ENCODE data around the gene CDC42EP1.
"Not testable (repeated sequence)": the region's sequence is repeated elsewhere in the genome, so short reads cannot be mapped to it uniquely, and the experiment has no call there.

The CDC42EP1 gene

DNA sequence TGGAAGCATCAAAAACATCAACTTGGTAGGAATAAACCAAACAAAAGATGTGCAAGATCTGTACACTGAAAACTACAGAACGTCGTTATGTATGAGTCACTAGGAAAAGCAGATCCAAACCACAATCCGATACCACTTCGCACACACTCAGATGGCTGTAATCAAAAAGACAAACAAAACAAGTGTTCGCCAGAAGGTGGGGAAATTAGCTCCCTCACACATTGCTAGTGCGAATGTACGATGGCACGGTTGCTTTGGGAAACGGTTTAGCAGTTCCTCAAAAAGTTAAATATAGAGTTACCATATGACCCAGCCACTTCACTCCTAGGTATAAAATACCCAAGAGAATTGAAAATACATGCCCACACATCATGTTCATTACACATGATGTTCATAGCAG is 26.3 kb upstream of the CDC42EP1 start:
- in situ Hi-C loops (cut with MboI; ENCODE audit: low sequenced_read_pairs): no loop called here

DNA sequence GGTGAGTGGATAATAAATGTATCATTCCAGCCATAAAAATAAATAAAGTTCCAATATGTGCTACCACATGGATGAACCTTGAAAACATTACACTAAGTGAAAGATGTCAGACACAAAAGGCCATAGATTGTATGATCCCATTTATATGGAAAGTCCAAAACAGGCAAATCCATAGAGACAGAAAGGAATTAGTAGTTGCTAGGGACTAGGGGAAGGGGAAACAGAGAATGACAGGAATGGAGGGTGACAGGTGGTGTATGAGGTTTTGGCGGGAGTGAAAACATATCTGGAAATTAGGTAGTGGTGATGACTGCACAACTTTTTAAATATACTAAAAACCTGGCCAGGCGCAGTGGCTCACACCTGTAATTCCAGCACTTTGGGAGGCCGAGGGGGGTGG is 25.8 kb upstream of the CDC42EP1 start:
- in situ Hi-C loops (cut with MboI; ENCODE audit: low sequenced_read_pairs): no loop called here

DNA sequence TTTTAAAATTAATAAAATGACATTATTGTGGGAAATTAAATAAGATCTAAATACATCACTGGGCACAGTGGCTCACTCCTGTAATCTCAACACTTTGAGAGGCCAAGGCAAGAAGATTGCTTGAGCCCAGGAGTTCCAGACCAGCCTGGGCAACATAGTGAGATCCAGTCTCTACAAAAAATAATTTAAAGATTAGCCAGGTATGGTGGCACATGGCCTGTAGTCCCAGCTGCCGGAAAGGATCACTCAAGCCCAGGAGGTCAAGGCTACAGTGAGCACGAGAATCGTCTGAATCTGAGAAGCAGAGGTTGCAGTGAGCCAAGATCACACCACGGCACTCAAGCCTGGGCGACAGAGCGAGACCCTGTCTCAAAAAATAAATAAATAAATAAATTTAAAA is 25.1 kb upstream of the CDC42EP1 start:
- in situ Hi-C loops (cut with MboI; ENCODE audit: low sequenced_read_pairs): no loop called here

- in situ Hi-C loops (cut with MboI; ENCODE audit: low sequenced_read_pairs): no loop called here
Measured at GRCh38 chr22:37538590-37539357, 21.5 kb upstream of the CDC42EP1 start.

DNA sequence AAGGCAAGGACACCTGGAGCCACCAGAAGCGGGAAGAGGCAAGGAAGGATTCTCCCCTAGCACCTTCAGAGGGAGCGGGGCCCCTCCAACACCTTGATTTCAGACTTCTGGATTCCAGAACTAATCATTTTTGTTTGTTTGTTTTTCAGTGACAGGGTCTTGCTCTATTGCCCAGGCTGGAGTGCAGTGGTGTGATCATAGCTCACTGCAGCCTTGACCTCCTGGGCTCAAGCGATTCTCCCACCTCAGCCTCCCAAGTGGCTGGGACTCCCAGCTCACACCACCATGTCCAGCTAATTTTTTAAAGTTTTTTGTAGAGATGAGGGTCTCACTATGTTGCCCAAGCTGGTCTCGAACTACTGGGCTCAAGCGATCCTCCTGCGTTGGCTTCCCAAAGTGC is 20.5 kb upstream of the CDC42EP1 start:
- in situ Hi-C loops (cut with MboI; ENCODE audit: low sequenced_read_pairs): not testable (repeated sequence)

DNA sequence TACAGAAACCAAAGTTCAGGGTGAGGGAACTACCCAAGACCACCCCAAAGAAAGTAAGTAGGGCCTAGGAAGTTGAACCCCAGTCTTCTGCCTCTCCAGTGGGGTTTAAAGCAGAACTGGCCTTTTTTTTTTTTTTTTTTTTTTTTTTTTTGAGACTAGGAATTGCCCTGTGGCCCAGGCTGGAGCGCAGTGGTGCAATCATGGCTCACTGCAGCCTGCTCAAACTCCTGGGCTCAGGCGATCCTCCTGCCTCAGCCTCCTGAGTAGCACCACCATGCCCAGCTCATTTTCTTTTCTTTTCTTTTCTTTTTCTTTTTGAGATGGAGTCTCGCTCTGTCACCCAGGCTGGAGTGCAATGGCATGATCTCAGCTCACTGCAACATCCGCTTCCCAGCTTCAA is 17.9 kb upstream of the CDC42EP1 start:
- in situ Hi-C loops (cut with MboI; ENCODE audit: low sequenced_read_pairs): not testable (repeated sequence)

GRCh38 chr22:37542959-37543358 is 17.3 kb upstream of the CDC42EP1 start:
- in situ Hi-C loops (cut with MboI; ENCODE audit: low sequenced_read_pairs): no loop called here

GRCh38 chr22:37544955-37545702 is 15.2 kb upstream of the CDC42EP1 start:
- in situ Hi-C loops (cut with MboI; ENCODE audit: low sequenced_read_pairs): no loop called here

GRCh38 chr22:37545703-37546436 is 14.4 kb upstream of the CDC42EP1 start:
- in situ Hi-C loops (cut with MboI; ENCODE audit: low sequenced_read_pairs): no loop called here

DNA sequence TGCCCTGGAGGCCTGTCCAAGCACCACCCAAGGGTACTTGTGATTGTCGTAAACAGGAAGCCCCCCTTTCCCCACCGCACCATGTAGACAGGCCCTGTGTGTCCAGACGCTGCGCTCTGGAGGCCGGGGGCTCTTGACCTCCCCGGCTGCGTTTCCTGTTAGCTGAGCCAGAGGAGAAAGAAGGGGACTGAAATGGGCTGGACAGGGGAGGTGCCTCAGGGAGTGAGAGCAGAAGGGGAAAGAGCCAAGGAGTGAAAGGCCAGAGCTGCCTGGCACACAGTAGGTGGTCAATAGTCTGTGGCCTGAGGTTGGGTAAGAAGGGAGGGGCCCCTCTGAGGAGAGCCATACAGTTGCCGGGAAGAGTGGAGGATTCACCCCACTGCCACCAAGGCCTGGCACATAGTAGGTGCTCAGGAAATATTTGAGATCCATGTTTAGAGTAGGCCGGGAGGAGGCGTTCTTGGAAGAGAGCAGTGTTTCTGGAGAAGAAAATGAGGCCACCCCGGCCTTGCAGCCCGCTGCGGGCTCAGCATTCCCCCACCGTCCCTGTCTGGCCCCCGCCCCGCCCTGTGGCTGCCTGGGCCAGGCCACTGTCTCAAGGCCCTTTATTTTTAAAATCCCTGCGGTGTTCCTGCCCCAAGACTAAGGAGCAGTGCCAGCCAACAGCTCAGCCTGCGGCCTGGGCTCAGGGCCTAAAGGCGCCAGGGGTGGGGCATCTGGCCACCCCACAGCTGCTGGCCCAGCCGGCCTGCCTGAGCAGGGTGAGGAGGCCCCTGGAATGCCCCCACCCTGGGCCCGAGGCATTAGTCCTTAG is 13.6 kb upstream of the CDC42EP1 start:
- in situ Hi-C loops (cut with MboI; ENCODE audit: low sequenced_read_pairs): no loop called here

DNA sequence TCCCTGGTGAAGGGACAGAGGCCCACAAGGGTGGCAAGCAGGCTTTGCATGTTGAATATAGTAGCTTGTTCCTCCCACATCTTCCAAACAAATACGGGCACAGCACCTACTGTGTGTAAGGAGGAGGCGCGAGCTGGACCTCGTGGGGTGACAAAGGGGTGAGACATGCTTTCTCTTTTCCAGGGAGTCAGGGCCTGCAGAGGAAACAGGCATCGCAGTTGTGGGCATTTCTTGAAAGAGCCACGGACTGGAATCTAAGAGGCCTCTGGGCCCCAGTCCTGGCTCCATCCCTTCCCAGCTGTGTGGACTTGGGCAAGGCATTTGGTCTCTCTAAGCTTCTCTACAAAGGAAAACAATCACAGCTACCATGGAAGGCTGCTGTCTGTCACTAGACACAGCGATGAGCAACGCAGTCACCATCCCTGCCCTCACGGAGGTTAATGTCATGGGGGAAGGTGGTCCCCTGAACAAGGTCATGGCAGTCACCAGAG is 13.0 kb upstream of the CDC42EP1 start:
- in situ Hi-C loops (cut with MboI; ENCODE audit: low sequenced_read_pairs): no loop called here

GRCh38 chr22:37549704-37550059 is 10.6 kb upstream of the CDC42EP1 start:
- in situ Hi-C loops (cut with MboI; ENCODE audit: low sequenced_read_pairs): no loop called here

DNA sequence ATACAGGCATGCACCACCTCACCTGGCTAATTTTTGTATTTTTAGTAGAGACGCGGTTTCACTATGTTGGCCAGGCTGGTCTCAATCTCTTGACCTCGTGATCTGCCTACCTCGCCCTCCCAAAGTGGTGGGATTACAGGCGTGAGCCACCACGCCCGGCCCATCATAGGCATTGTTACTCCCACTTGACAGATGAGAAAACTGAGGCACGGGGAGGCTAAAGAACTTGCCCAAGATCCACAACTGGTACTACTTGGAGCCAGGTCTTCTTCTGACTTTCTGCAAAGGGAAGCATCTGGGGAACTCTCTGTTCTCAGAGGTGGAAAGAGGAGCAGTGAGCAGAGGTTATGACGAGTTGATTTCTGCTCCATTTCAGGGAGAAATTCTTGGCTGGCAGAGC is 9.4 kb upstream of the CDC42EP1 start:
- in situ Hi-C loops (cut with MboI; ENCODE audit: low sequenced_read_pairs): not testable (repeated sequence)

DNA sequence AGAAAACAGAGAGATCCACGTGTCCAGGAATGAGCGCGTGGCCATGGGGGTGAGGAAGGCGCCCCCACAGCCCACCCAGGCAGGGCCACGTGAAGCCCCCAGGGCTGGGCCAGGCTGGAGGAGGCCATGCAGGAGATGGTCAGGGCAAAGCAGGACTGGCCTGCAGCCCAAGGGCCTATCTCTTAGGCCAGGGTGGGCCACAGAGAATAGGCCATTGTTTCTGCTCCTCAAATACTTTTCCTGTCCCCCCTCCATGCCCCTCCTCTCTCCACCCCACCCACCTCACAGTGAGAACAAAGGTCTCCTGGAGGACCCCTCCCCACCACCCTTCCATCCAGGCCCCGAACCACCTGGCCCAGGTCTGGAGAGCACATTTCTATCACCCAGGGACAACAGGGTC is 8.3 kb upstream of the CDC42EP1 start:
- in situ Hi-C loops (cut with MboI; ENCODE audit: low sequenced_read_pairs): no loop called here

- in situ Hi-C loops (cut with MboI; ENCODE audit: low sequenced_read_pairs): no loop called here
Measured at GRCh38 chr22:37552524-37553163, 7.6 kb upstream of the CDC42EP1 start.

- in situ Hi-C loops (cut with MboI; ENCODE audit: low sequenced_read_pairs): no loop called here
Measured at GRCh38 chr22:37553725-37554124, 6.6 kb upstream of the CDC42EP1 start.

DNA sequence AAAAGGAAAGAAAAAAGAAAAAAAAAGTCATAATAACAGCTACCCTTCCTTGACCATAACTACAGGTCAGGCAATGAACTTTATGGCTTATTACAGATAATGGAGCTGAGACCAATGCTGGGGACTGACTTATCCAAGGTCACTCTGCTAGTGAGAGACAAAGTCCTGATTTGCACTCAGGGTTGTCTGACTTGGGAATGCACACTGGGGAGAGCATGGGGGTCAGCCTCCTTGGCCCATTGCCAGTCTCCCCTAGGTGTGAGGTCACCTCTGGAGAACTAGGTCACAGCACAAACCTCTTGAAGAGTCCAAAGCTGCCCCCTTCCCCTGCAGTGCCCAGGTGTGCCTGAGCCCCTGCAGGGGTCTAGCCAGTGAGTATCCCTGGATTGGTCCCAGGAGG is 5.3 kb upstream of the CDC42EP1 start:
- in situ Hi-C loops (cut with MboI; ENCODE audit: low sequenced_read_pairs): no loop called here

- in situ Hi-C loops (cut with MboI; ENCODE audit: low sequenced_read_pairs): no loop called here
Measured at GRCh38 chr22:37556710-37557109, 3.6 kb upstream of the CDC42EP1 start.

GRCh38 chr22:37557321-37558001 is 2.8 kb upstream of the CDC42EP1 start:
- in situ Hi-C loops (cut with MboI; ENCODE audit: low sequenced_read_pairs): no loop called here

GRCh38 chr22:37558815-37559214 is 1.5 kb upstream of the CDC42EP1 start:
- in situ Hi-C loops (cut with MboI; ENCODE audit: low sequenced_read_pairs): no loop called here
